SK-N-SH (cell line): Measurements from ENCODE around the gene ARHGAP29. TPM values are rescaled to one million over a fixed set of nuclear protein-coding genes. Genes with fewer than 3 reads are reported as not detected.

ENCODE experiments used
- CTCF ChIA-PET: fragments of 300-600, 350-600 bp; formaldehyde crosslinking; extraction: SDS; loops from one replicate; lab custom pipeline; 2021; lab: Yijun Ruan, JAX
- POLR2A ChIA-PET: fragments of 350-600 bp; sonication (Branson Sonifier 250); formaldehyde crosslinking; extraction: SDS; loops from one replicate; lab custom pipeline; 2020; ENCODE audit warnings: antibody characterized with exemption, inconsistent platforms; lab: Yijun Ruan, JAX
- DNase-seq: peaks from one replicate; pipeline ENCODE4 v3.0.0; 2012
- H2AFZ ChIP-seq: fragments of 200-600 bp; sonication (generic); 2 replicates; pipeline ENCODE4 v1.8.1; 2016; ENCODE audit warnings: antibody characterized with exemption, mild to moderate bottlenecking, low read depth
- H3F3A ChIP-seq: fragments of 200-600 bp; sonication (generic); replicated peaks from 2 replicates; pipeline ENCODE3; 2016; ENCODE audit warnings: antibody characterized with exemption, mild to moderate bottlenecking; ENCODE audit not compliant: insufficient read depth
- H3K27ac ChIP-seq, 2 experiments: fragments of 200-500 bp in 1 of 2; fragments of 200-600 bp in 1 of 2; sonication (Bioruptor generic) in 1 of 2; sonication (generic), shearing (Covaris generic) in 1 of 2; 2 replicates each; pipeline versions ENCODE4 v1.5.1 to v1.6.1; 2014 to 2016; ENCODE audit warnings: low read depth in 2 of 2, inconsistent platforms in 1 of 2, low read length in 1 of 2, mild to moderate bottlenecking in 1 of 2, mixed read lengths in 1 of 2
- H3K27me3 ChIP-seq: fragments of 200-600 bp; sonication (generic), shearing (Covaris generic); 2 replicates; pipeline ENCODE4 v1.6.1; 2016; ENCODE audit warnings: mixed run types; ENCODE audit not compliant: insufficient read depth
- H3K36me3 ChIP-seq, 2 experiments: fragments of 200-500 bp in 1 of 2; fragments of 200-600 bp in 1 of 2; sonication (Bioruptor generic) in 1 of 2; sonication (generic) in 1 of 2; replicated peaks in 1 of 2; 2 replicates each; pipeline versions ENCODE3 to v1.5.1; 2014 to 2016; ENCODE audit warnings: low read length in 1 of 2, mild to moderate bottlenecking in 1 of 2; ENCODE audit not compliant: insufficient read depth in 2 of 2, control insufficient read depth in 1 of 2
- H3K4me1 ChIP-seq, 2 experiments: fragments of 200-500 bp in 1 of 2; fragments of 200-600 bp in 1 of 2; sonication (Bioruptor generic) in 1 of 2; sonication (generic), shearing (Covaris generic) in 1 of 2; 2 replicates each; pipeline versions ENCODE4 v1.5.1 to v1.6.1; 2014 to 2016; ENCODE audit warnings: low read depth in 1 of 2, low read length in 1 of 2, mixed run types in 1 of 2; ENCODE audit not compliant: insufficient read depth in 2 of 2, control insufficient read depth in 1 of 2
- H3K4me2 ChIP-seq: fragments of 200-600 bp; sonication (generic), shearing (Covaris generic); 2 replicates; pipeline ENCODE4 v1.6.1; 2017; ENCODE audit warnings: mixed run types
- H3K4me3 ChIP-seq, 2 experiments: fragments of 200-500 bp in 1 of 2; fragments of 200-600 bp in 1 of 2; sonication (Bioruptor generic) in 1 of 2; sonication (generic), shearing (Covaris generic) in 1 of 2; 2 replicates each; pipeline versions ENCODE4 v1.5.1 to v1.8.1; 2014 to 2016; ENCODE audit warnings: low read depth in 2 of 2, inconsistent platforms in 1 of 2, low read length in 1 of 2, mild to moderate bottlenecking in 1 of 2, mixed read lengths in 1 of 2, moderate library complexity in 1 of 2
- H3K79me2 ChIP-seq: fragments of 200-600 bp; sonication (generic); 2 replicates; pipeline ENCODE4 v1.8.1; 2017; ENCODE audit warnings: mild to moderate bottlenecking; ENCODE audit not compliant: insufficient read depth
- H3K9ac ChIP-seq: fragments of 200-600 bp; sonication (generic); 2 replicates; pipeline ENCODE4 v1.6.1; 2017; ENCODE audit warnings: mixed run types
- H3K9me2 ChIP-seq: fragments of 200-600 bp; sonication (generic); 2 replicates; pipeline ENCODE4 v1.6.1; 2017; ENCODE audit warnings: mixed run types
- H3K9me3 ChIP-seq: fragments of 200-600 bp; sonication (generic); 2 replicates; pipeline ENCODE4 v1.6.1; 2017; ENCODE audit warnings: mixed run types, mild to moderate bottlenecking, moderate library complexity
- H4K20me1 ChIP-seq: fragments of 200-600 bp; sonication (generic); 2 replicates; pipeline ENCODE4 v1.6.1; 2017; ENCODE audit warnings: mild to moderate bottlenecking, mixed run types; ENCODE audit not compliant: insufficient read depth
- CHD2 ChIP-seq: fragments of 150-350 bp; IDR thresholded peaks from 2 replicates; pipeline ENCODE4 v1.6.1; 2018; ENCODE audit warnings: low read length; ENCODE audit not compliant: partially characterized antibody
- EP300 ChIP-seq, 2 experiments: IDR thresholded peaks; 2 replicates each; pipeline versions ENCODE4 v1.4.0 to v1.6.1; 2012; ENCODE audit warnings: borderline replicate concordance in 1 of 2, low read depth in 1 of 2, low read length in 1 of 2
- EZH2phosphoT487 ChIP-seq: fragments of 200-600 bp; sonication (generic); IDR thresholded peaks from 2 replicates; pipeline ENCODE4 v1.6.1; 2017; ENCODE audit warnings: low read depth, mixed run types, mild to moderate bottlenecking, antibody characterized with exemption, moderate library complexity, borderline replicate concordance
- GABPA ChIP-seq: IDR thresholded peaks from 2 replicates; pipeline ENCODE4 v1.4.0; 2012; ENCODE audit warnings: low read depth, mild to moderate bottlenecking
- RCOR1 ChIP-seq: fragments of 150-350 bp; IDR thresholded peaks from 2 replicates; pipeline ENCODE4 v1.6.1; 2017; ENCODE audit warnings: antibody characterized with exemption, low read length
- SMC3 ChIP-seq: IDR thresholded peaks from 2 replicates; pipeline ENCODE4 v1.6.1; 2012; ENCODE audit warnings: low read depth, low read length, improper control_type of control experiment
- TAF1 ChIP-seq: IDR thresholded peaks from 2 replicates; pipeline ENCODE4 v1.6.1; 2012; ENCODE audit warnings: low read depth, mild to moderate bottlenecking, low read length, moderate library complexity, borderline replicate concordance
- WGBS: methylation state at CpG from one replicate; pipeline ENCODE4 v1.1.6; 2017; ENCODE audit warnings: low lambda C conversion rate; 5-methylcytosine and 5-hydroxymethylcytosine counted together
- polyA plus RNA-seq, 3 experiments: library from polyadenylated mRNA; depleted of rRNA; stranded (reverse); fragments of >200 nt; gene quantifications; 2 replicates each; pipeline ENCODE4 v1.2.3, GENCODE V29; 2012
- TF ChIP-seq, protein P1 (sequence below): fragments of 150-350 bp; IDR thresholded peaks from 2 replicates; pipeline ENCODE4 v1.6.1; 2017; ENCODE audit warnings: antibody characterized with exemption, low read length, low read depth, borderline replicate concordance
- TF ChIP-seq, protein P2 (sequence below): fragments of 150-350 bp; IDR thresholded peaks from 2 replicates; pipeline ENCODE4 v1.6.1; 2016; ENCODE audit warnings: mild to moderate bottlenecking, low read depth, low read length
- TF ChIP-seq, protein P3 (sequence below): IDR thresholded peaks from 2 replicates; pipeline ENCODE4 v1.4.0; 2012; ENCODE audit warnings: low read depth, borderline replicate concordance
- TF ChIP-seq, protein P4 (sequence below): fragments of 200-600 bp; sonication (generic); IDR thresholded peaks from 2 replicates; pipeline ENCODE4 v1.6.1; 2017; ENCODE audit warnings: antibody characterized with exemption, mild to moderate bottlenecking, moderate library complexity

The ARHGAP29 gene
- polyA plus RNA-seq, 1 of the 3 experiments (the other 2 are of a cell fraction), result 20.1 TPM

DNA sequence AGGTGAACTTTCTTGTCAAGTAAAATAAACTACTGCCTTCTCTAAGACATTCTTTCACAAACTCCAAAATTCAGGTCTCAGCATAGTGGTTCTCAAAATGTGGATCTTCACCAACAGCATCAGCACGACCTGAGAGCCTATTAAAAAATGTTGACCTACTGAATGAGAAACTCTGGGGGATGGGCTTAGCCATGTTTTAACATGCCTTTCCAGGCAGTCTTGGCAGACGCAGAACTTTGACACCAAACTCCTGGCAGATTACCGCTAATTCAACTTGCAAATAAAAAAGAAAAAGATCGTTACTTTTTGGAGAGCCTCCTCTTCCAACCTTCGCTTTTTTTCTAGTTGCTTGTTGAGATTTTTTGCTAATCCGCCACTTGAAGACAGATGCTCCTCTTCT, 35.1 kb downstream of the ARHGAP29 start:
- no peaks in the 10 kb centered on the region for H3K9me3 ChIP-seq
- peaks cover 39 to 69% of the 10 kb centered on the region in 2 experiments for H3K36me3 ChIP-seq
- ChIA-PET CTCF (no interaction called here), POLR2A (no interaction called here)
- no peaks in the 10 kb centered on the region; the same call in 1 of the 2 replicates for H3K79me2 ChIP-seq
- H3K9ac ChIP-seq, result no peak overlapping the region
- 97% methylated on average over 6 of the region's 6 CpGs for WGBS
- no peaks in the 10 kb centered on the region for H4K20me1 ChIP-seq
- no peaks in the 10 kb centered on the region; a peak in 1 of 4 replicates for H3K4me1 ChIP-seq
- no peaks in the 10 kb centered on the region for H3K9me2 ChIP-seq
- peaks cover 11% of the 10 kb centered on the region for H3F3A ChIP-seq
- no peaks in the 10 kb centered on the region for H3K27me3 ChIP-seq
- no peak for DNase-seq
- no peak overlapping the region for H3K4me3 ChIP-seq
- H3K27ac ChIP-seq, result no peak overlapping the region
- no peak overlapping the region for H3K4me2 ChIP-seq
- TF ChIP-seq EP300 (IDR thresholded peaks at IDR 0.05; ENCODE audit: borderline replicate concordance in 1 of 2, low read depth in 1 of 2, low read length in 1 of 2) (no peak), CHD2 (no peak), TAF1 (no peak), RCOR1 (no peak)
- TF ChIP-seq, protein P1, sequence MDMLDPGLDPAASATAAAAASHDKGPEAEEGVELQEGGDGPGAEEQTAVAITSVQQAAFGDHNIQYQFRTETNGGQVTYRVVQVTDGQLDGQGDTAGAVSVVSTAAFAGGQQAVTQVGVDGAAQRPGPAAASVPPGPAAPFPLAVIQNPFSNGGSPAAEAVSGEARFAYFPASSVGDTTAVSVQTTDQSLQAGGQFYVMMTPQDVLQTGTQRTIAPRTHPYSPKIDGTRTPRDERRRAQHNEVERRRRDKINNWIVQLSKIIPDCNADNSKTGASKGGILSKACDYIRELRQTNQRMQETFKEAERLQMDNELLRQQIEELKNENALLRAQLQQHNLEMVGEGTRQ, result no peak
- TF ChIP-seq, protein P2, sequence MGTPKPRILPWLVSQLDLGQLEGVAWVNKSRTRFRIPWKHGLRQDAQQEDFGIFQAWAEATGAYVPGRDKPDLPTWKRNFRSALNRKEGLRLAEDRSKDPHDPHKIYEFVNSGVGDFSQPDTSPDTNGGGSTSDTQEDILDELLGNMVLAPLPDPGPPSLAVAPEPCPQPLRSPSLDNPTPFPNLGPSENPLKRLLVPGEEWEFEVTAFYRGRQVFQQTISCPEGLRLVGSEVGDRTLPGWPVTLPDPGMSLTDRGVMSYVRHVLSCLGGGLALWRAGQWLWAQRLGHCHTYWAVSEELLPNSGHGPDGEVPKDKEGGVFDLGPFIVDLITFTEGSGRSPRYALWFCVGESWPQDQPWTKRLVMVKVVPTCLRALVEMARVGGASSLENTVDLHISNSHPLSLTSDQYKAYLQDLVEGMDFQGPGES, result no peak
- no peak overlapping the region for H2AFZ ChIP-seq

DNA sequence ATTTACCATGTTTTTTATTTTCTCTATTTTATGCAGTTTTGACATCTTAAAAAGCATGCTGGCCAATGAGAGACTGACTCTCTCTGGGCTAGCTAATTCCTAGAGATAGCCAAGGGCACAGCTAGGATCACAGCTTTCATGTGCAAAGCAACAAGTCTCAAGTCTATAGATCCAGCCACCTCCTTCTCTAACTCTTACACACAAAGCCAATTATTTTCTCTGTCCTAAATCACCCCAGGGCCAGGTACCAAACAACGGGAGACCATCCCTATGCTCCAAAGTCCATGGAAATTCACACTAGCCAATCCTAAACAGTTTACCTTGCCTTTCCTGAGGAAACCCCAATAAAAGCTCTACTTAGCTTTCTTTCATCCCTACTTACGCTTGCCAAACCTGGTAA, 38.0 kb downstream of the ARHGAP29 start:
- 98% methylated on average over 2 of the region's 2 CpGs for WGBS
- Histone ChIP-seq H3K36me3 (peaks cover 43 to 53% of the 10 kb centered on the region in 2 experiments), H3K4me1 (no peaks in the 10 kb centered on the region; a peak in 1 of 4 replicates), H2AFZ (no peak overlapping the region), H3K79me2 (no peaks in the 10 kb centered on the region; the same call in 1 of the 2 replicates), H3K4me2 (no peak overlapping the region), H3K9me2 (no peaks in the 10 kb centered on the region), H3K9ac (no peak overlapping the region), H3K9me3 (no peaks in the 10 kb centered on the region), H3K27ac (no peak overlapping the region), H3K27me3 (no peaks in the 10 kb centered on the region), H3K4me3 (no peak overlapping the region), H3F3A (peaks cover 6% of the 10 kb centered on the region), H4K20me1 (no peaks in the 10 kb centered on the region)
- ChIA-PET CTCF (interaction anchor here (0.6 kb wide), 1 partner anchor 11 kb away, joined by 3 read pairs; no protein-coding TSS in a partner anchor), POLR2A (no interaction called here)
- TF ChIP-seq, protein P3, sequence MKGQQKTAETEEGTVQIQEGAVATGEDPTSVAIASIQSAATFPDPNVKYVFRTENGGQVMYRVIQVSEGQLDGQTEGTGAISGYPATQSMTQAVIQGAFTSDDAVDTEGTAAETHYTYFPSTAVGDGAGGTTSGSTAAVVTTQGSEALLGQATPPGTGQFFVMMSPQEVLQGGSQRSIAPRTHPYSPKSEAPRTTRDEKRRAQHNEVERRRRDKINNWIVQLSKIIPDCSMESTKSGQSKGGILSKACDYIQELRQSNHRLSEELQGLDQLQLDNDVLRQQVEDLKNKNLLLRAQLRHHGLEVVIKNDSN, result no peak
- no peak for TF ChIP-seq EZH2phosphoT487
- no peak for TF ChIP-seq CHD2
- TF ChIP-seq, protein P4, sequence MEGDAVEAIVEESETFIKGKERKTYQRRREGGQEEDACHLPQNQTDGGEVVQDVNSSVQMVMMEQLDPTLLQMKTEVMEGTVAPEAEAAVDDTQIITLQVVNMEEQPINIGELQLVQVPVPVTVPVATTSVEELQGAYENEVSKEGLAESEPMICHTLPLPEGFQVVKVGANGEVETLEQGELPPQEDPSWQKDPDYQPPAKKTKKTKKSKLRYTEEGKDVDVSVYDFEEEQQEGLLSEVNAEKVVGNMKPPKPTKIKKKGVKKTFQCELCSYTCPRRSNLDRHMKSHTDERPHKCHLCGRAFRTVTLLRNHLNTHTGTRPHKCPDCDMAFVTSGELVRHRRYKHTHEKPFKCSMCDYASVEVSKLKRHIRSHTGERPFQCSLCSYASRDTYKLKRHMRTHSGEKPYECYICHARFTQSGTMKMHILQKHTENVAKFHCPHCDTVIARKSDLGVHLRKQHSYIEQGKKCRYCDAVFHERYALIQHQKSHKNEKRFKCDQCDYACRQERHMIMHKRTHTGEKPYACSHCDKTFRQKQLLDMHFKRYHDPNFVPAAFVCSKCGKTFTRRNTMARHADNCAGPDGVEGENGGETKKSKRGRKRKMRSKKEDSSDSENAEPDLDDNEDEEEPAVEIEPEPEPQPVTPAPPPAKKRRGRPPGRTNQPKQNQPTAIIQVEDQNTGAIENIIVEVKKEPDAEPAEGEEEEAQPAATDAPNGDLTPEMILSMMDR, result no peak
- no peak for TF ChIP-seq SMC3
- no peak for TF ChIP-seq GABPA
- no peak for DNase-seq
